Progenitor cell of endocrine pancreas (in vitro differentiated cells): ENCODE results near the gene RNU5B-1. TPM values are rescaled to one million over a fixed set of nuclear protein-coding genes. Genes with fewer than 3 reads are reported as not detected.

Experiments used
- DNase-seq: peaks from one replicate; pipeline ENCODE4 v3.0.0; 2021; ENCODE audit warnings: low spot score; ENCODE audit not compliant: unreplicated experiment
- H3K27ac Mint-ChIP-seq: 2 replicates; pipeline ENCODE4 v1.8.0; 2021; ENCODE audit warnings: mild to moderate bottlenecking, moderate library complexity, mixed read lengths
- H3K27me3 Mint-ChIP-seq: 2 replicates; pipeline ENCODE4 v1.8.0; 2021; ENCODE audit warnings: mixed read lengths
- H3K36me3 Mint-ChIP-seq: 2 replicates; pipeline ENCODE4 v1.8.0; 2022; ENCODE audit warnings: mixed read lengths; ENCODE audit not compliant: insufficient read depth
- H3K4me1 Mint-ChIP-seq: 2 replicates; pipeline ENCODE4 v1.8.0; 2021; ENCODE audit warnings: low read depth, mixed read lengths
- H3K4me3 Mint-ChIP-seq: 2 replicates; pipeline ENCODE4 v1.8.0; 2021; ENCODE audit warnings: low read depth, mild to moderate bottlenecking, moderate library complexity, mixed read lengths
- H3K9me3 Mint-ChIP-seq: 2 replicates; pipeline ENCODE4 v1.8.0; 2021; ENCODE audit warnings: low read depth, mixed read lengths
- total RNA-seq: library from RNA; stranded (reverse); gene quantifications from 2 replicates; pipeline ENCODE4 v1.2.1, GENCODE V29; 2021
- TF ChIP-seq, protein P1 (sequence below): fragments of 200-600 bp; sonication (generic); IDR thresholded peaks from one replicate; pipeline ENCODE4 v1.5.0; 2021; ENCODE audit warnings: antibody characterized with exemption, mild to moderate bottlenecking; ENCODE audit not compliant: unreplicated experiment

RNU5B-1 gene
- total RNA-seq, 1 donor from 2014 or later: 41.3 TPM

DNA sequence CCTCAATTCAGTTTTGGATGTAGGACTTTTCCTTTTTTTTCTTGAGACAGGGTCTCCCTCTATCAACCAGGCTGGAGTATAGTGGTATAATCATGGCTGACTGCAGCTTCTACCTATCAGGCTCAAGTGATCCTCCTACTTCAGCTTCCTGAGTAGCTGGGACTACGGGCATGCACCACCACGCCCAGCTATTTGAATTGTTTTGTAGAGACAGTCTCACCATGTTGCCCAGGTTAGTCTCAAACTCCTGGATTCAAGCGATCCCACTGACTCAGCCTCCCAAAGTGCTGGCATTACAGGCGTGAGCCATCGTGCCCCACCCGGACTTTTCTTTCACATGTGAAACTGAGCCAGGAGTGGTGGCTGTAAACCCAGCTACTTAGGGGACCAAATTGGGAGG, 3.5 kb downstream of the RNU5B-1 start:
- TF ChIP-seq, protein P1, sequence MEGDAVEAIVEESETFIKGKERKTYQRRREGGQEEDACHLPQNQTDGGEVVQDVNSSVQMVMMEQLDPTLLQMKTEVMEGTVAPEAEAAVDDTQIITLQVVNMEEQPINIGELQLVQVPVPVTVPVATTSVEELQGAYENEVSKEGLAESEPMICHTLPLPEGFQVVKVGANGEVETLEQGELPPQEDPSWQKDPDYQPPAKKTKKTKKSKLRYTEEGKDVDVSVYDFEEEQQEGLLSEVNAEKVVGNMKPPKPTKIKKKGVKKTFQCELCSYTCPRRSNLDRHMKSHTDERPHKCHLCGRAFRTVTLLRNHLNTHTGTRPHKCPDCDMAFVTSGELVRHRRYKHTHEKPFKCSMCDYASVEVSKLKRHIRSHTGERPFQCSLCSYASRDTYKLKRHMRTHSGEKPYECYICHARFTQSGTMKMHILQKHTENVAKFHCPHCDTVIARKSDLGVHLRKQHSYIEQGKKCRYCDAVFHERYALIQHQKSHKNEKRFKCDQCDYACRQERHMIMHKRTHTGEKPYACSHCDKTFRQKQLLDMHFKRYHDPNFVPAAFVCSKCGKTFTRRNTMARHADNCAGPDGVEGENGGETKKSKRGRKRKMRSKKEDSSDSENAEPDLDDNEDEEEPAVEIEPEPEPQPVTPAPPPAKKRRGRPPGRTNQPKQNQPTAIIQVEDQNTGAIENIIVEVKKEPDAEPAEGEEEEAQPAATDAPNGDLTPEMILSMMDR: no peak
- no peak for DNase-seq
- no peaks in the 10 kb centered on the region for H3K27me3 Mint-ChIP-seq
- H3K4me1 Mint-ChIP-seq: peaks cover 15% of the 10 kb centered on the region
- H3K27ac Mint-ChIP-seq: no peak overlapping the region
- no peak overlapping the region for H3K4me3 Mint-ChIP-seq
- no peaks in the 10 kb centered on the region for H3K36me3 Mint-ChIP-seq
- H3K9me3 Mint-ChIP-seq: no peaks in the 10 kb centered on the region

DNA sequence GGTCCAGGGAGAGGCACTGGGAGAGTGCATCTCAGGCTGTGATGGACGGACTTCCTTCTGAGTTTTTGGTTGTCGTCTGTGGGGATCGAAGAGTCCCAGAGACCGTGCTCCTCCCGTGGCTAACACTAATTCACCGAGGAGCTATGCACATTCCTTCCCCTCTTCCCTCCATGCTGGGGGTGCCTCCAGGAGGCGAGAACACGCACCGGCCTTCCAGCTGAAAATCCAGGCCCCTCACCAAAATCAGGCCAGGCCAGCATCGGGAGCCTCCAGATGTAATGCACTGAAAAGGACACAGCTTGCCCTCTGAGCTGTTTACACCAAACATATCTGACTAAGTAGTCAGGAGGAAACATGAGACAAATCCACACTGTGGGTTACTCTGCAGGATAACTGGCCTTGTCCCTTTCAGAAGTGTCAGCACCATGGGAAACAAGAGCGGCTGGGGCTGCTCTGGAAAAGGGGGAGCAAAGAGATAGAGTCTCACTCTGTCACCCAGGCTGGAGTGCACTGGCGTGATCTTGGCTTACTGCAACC, 5.5 kb downstream of the RNU5B-1 start:
- Mint-ChIP-seq H3K9me3 (no peaks in the 10 kb centered on the region), H3K27me3 (no peaks in the 10 kb centered on the region), H3K27ac (peak overlapping the region; percentile 4), H3K4me3 (no peak overlapping the region), H3K36me3 (no peaks in the 10 kb centered on the region), H3K4me1 (peaks cover 15% of the 10 kb centered on the region)
- TF ChIP-seq, protein P1: no peak
- DNase-seq: no peak

DNA sequence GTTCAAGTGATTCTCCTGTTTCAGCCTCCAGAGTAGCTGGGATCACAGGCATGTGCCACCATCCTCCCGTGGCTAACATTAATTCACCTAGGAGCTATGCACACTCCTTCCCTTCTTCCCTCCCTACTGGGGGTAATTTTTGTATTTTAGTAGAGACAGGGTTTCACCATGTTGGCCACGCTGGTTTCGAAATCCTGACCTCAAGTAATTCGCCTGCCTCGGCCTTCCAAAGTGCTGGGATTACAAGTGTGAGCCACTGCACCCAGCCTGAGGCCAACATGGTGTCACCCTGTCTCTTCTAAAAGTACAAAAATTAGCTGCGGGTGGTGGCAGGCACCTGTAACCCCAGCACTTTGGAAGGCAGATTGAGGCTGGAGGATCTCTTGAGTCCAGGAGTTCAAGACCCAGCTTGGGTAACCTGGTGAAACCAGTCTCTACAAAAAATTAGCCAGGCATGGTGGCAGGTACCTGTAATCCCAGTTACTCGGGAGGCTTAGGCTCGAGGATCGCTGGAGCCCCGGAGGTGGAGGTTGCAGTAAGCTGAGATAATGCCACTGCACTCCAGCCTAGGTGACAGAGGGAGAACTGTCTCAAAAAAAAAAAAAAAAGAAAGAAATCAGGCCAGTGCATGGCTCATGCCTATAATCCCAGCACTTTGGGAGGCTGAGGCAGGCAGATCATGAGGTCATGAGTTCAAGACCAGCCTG, 6.1 kb downstream of the RNU5B-1 start:
- H3K36me3 Mint-ChIP-seq: no peaks in the 10 kb centered on the region
- no peak overlapping the region for H3K27ac Mint-ChIP-seq
- H3K4me3 Mint-ChIP-seq: no peak overlapping the region
- TF ChIP-seq, protein P1: no peak
- H3K4me1 Mint-ChIP-seq: peaks cover 15% of the 10 kb centered on the region
- H3K9me3 Mint-ChIP-seq: no peaks in the 10 kb centered on the region
- H3K27me3 Mint-ChIP-seq: peaks cover 2% of the 10 kb centered on the region
- no peak for DNase-seq

DNA sequence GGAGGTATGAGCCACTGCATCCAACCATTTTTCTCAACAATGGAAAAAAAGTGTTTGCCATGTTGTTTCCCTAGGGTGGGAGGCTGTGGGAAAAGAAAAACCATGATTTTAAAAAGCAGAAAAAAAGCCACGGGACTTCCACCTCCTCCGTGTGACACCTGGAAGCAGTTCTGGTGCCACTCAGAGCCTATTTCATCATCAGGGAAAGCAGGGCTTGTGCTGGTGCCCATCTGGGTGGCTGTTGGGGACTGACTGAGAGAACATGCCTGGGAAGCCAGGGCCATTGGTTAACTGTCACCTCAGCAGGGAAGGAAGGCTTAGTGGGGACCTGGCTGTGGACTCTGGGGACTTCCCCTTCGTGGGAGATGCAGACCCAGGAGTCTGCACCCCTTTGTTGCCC, 7.3 kb downstream of the RNU5B-1 start:
- TF ChIP-seq, protein P1: no peak
- Mint-ChIP-seq H3K4me3 (no peak overlapping the region), H3K9me3 (no peaks in the 10 kb centered on the region), H3K36me3 (no peaks in the 10 kb centered on the region), H3K27me3 (peaks cover 2% of the 10 kb centered on the region), H3K27ac (no peak overlapping the region), H3K4me1 (peaks cover 15% of the 10 kb centered on the region)
- DNase-seq: no peak

DNA sequence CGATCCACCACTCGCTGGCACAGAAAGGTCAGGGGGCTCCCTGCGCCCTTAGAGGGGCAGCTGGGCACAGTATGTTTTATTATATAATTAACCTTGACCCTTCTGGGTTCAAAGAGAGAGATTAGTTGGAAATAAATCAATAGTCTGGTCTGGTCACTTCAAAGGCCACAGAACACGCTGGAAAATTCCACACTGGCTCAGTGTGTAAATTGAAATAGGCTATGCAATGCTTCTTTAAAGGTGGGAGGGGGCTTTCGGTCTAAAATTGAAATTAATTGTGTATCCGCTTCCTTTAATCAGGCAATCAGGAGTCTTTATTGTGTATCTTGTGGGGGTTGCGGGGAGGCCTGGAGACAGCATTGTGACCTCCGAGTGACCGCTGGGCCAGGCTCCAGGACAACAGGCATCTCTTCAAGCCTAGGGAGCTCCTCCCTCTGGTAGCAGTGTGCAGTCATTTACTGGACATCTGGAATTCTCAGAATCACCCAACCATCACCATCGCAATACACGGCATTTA, 8.0 kb downstream of the RNU5B-1 start:
- DNase-seq: no peak
- Mint-ChIP-seq H3K9me3 (no peaks in the 10 kb centered on the region), H3K27me3 (peaks cover 2% of the 10 kb centered on the region), H3K36me3 (no peaks in the 10 kb centered on the region), H3K27ac (peak overlapping the region; percentile 69), H3K4me1 (peaks cover 15% of the 10 kb centered on the region), H3K4me3 (no peak overlapping the region)
- TF ChIP-seq, protein P1: no peak
